GM23248 (cell line): ENCODE results near the gene TRABD. TPM values are rescaled to one million over a fixed set of nuclear protein-coding genes. Genes with fewer than 3 reads are reported as not detected.

ENCODE experiments used
- DNase-seq: peaks from one replicate; pipeline ENCODE4 v3.0.0-alpha.2; 2015
- H2AFZ ChIP-seq: fragments of 200-600 bp; sonication (generic); 2 replicates; pipeline ENCODE4 v1.6.1; 2016; ENCODE audit warnings: antibody characterized with exemption
- H3F3A ChIP-seq: fragments of 200-600 bp; sonication (generic); 2 replicates; pipeline ENCODE4 v1.6.1; 2016; ENCODE audit warnings: mild to moderate bottlenecking, antibody characterized with exemption, mixed run types; ENCODE audit not compliant: insufficient read depth
- H3K27ac ChIP-seq: fragments of 200-600 bp; sonication (generic); 2 replicates; pipeline ENCODE4 v1.5.1; 2016; ENCODE audit warnings: mild to moderate bottlenecking
- H3K27me3 ChIP-seq: fragments of 200-600 bp; sonication (generic); replicated peaks from 2 replicates; pipeline ENCODE4 v1.6.1; 2016; ENCODE audit warnings: mild to moderate bottlenecking; ENCODE audit not compliant: insufficient read depth
- H3K36me3 ChIP-seq: fragments of 200-600 bp; sonication (generic); 2 replicates; pipeline ENCODE4 v1.6.1; 2016; ENCODE audit warnings: low read depth, mild to moderate bottlenecking
- H3K4me1 ChIP-seq: fragments of 200-600 bp; sonication (generic); 2 replicates; pipeline ENCODE4 v1.6.1; 2016; ENCODE audit warnings: mild to moderate bottlenecking; ENCODE audit not compliant: insufficient read depth
- H3K4me2 ChIP-seq: fragments of 200-600 bp; sonication (generic); one replicate; pipeline ENCODE4 v1.6.1; 2016; ENCODE audit warnings: mild to moderate bottlenecking; ENCODE audit not compliant: unreplicated experiment
- H3K4me3 ChIP-seq: fragments of 200-600 bp; sonication (generic); 2 replicates; pipeline ENCODE4 v1.5.1; 2016; ENCODE audit warnings: mild to moderate bottlenecking
- H3K79me2 ChIP-seq: fragments of 200-600 bp; sonication (generic); 2 replicates; pipeline ENCODE4 v1.6.1; 2016; ENCODE audit warnings: mild to moderate bottlenecking; ENCODE audit not compliant: insufficient read depth
- H3K9ac ChIP-seq: fragments of 200-600 bp; sonication (generic); 2 replicates; pipeline ENCODE4 v1.6.1; 2016; ENCODE audit warnings: mild to moderate bottlenecking
- H3K9me2 ChIP-seq: fragments of 200-600 bp; sonication (generic); 2 replicates; pipeline ENCODE4 v1.6.1; 2016; ENCODE audit warnings: mixed run types, mild to moderate bottlenecking, moderate library complexity; ENCODE audit not compliant: insufficient read depth
- H3K9me3 ChIP-seq: fragments of 200-600 bp; sonication (generic); one replicate; pipeline ENCODE4 v1.6.1; 2017; ENCODE audit warnings: low read depth
- H4K20me1 ChIP-seq: fragments of 200-600 bp; sonication (generic); 2 replicates; pipeline ENCODE4 v1.6.0; 2016; ENCODE audit not compliant: insufficient read depth
- EZH2 ChIP-seq: fragments of 200-600 bp; sonication (generic); IDR thresholded peaks from 2 replicates; pipeline ENCODE4 v1.6.1; 2018; ENCODE audit warnings: antibody characterized with exemption, mild to moderate bottlenecking; ENCODE audit not compliant: insufficient read depth, poor library complexity, severe bottlenecking
- EZH2phosphoT487 ChIP-seq: fragments of 200-600 bp; sonication (generic); IDR thresholded peaks from 2 replicates; pipeline ENCODE4 v1.6.1; 2018; ENCODE audit warnings: antibody characterized with exemption, moderate library complexity, mild to moderate bottlenecking, low read depth; ENCODE audit not compliant: insufficient read depth
- WGBS, 2 experiments: methylation state at CpG; one replicate each; pipeline ENCODE4 v1.1.6; 2015 to 2017; ENCODE audit warnings: low lambda C conversion rate in 2 of 2, low coverage in 1 of 2; ENCODE audit errors: missing lambda C conversion rate in 2 of 2; 5-methylcytosine and 5-hydroxymethylcytosine counted together
- in situ Hi-C: fragments of 300-500 bp; cut with MboI; formaldehyde crosslinking; loops from 2 replicates; pipeline ENCODE4 v1.15.0; 2020
- polyA plus RNA-seq: library from polyadenylated mRNA; unstranded; fragments of >200 nt; fragmentation: Nextera tagmentation; extraction: Ambion mirVana; gene quantifications from 2 replicates; pipeline ENCODE4 v1.2.1, GENCODE V29; 2016
- total RNA-seq: library from RNA; depleted of rRNA; stranded (reverse); fragments of >200 nt; shearing (Covaris generic); gene quantifications from 2 replicates; pipeline ENCODE4 v1.2.3, GENCODE V29; 2014

TRABD gene
- total and polyA plus RNA-seq, 2 experiments from 2014 or later = 19.5 to 22.6 TPM

DNA sequence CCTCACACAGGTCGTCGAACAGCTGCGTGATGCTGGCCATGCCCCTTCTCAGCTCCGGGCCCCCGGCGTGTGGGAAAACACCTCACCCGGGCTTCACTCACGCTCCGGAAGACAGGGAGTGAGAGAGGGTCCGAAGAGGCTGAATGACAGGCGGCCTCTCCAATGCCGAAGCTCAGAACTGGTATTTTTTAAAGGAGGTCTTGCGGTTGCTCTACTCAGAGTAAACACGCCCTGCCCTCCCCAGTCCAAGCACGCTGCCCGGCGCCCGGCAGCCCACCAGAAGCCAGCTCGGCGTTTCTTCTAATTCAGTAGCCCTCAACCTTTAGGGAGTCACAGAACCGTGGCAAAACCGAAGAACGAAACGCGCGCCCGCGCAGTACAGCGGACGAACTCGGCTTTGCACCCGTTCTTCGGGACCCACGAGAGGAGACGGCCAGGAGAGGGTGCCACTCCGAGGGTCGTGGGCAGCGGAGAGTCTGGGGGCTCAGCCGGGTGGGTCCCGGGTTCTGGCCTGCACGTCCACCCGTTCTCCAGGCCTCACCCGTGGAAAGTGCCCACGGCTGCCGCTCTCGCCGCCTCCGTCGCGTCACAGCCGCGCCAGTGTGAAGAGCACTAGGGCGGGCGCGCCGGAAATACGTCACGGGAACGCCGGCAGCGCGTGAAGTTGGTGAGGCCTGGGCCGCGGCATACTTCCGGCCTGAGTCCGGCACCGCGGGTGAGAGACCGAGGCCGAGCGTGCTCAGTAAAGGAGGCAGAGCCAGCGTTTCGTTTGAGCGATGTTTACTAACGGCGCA is 58.9 kb downstream of the TRABD start, which contains the start of gene TUBGCP6:
Gene TUBGCP6 (minus strand): TSS at position 604 of the 794 bp plus-strand sequence. CDS start 564 bp downstream, at position 40.
- Histone ChIP-seq H3K27me3 (no peaks in the 10 kb centered on the region), H3K4me1 (peaks cover 12% of the 10 kb centered on the region; the same call in 1 of the 2 replicates), H3K36me3 (no peaks in the 10 kb centered on the region), H3K9ac (peak within 1 kb of the TSS; percentile 92), H3K9me3 (no peaks in the 10 kb centered on the region), H2AFZ (peak within 1 kb of the TSS; percentile 92), H4K20me1 (no peaks in the 10 kb centered on the region), H3K9me2 (no peaks in the 10 kb centered on the region), H3K27ac (peak within 1 kb of the TSS; percentile 76), H3K4me3 (peak within 1 kb of the TSS; percentile 94), H3K4me2 (peak within 1 kb of the TSS; percentile 87), H3K79me2 (peaks cover 82% of the 10 kb centered on the region), H3F3A (no peaks in the 10 kb centered on the region)
- DNase-seq = peak; percentile 98
- in situ Hi-C loops = no loop called here
- 1 to 2% methylated on average over 64 to 71 of the region's 76 CpGs for WGBS, 2 experiments
- no peak for TF ChIP-seq EZH2
- TF ChIP-seq EZH2phosphoT487 = no peak

DNA sequence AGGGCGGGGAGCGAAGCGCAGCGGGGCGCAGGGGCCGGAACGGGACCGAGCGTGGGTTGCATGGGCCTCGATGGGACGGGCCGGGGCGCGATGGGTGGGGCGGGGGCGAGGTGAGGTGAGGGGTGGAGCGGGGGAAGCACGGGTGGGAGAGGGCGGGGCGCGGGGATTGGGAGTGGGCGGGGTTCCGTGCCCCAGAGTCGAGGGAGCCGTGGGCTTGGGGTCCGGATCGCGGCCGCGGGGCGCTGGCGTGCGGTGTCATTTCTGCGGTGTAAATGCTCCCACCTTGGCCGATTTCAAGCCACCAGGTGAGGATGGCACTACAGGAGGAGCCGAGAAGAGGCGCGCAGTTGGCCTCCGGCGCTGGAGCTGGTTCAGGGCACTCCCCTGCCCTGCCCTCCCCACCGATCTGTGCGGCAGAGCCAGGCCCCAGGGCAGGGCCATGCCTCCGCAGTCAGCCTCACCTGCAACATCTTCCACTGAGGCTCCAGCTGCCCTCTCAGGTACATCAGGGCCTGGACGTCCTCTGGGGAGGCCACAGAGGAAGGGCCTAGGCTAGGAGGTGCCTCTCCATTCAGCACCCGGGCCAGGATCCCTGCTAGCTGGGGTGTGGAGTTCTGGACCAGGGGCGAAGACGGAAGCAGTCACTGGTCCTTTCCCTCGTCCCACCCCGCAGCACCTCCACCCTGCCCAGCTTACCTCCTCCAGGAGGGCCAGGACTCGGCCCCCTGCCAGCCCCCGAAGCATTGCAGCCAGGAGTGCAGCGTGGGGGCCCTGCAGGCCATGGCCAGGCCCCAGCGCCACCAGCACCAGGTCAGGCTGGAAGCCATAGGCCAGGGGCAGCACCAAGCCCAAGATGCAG is 59.7 kb downstream of the TRABD start:
- no peaks in the 10 kb centered on the region for H3K9me2 ChIP-seq
- TF ChIP-seq EZH2phosphoT487 = no peak
- no peak for TF ChIP-seq EZH2
- no peaks in the 10 kb centered on the region for H3K9me3 ChIP-seq
- no peaks in the 10 kb centered on the region for H4K20me1 ChIP-seq
- H3K4me1 ChIP-seq = peaks cover 19% of the 10 kb centered on the region
- H3F3A ChIP-seq = no peaks in the 10 kb centered on the region
- in situ Hi-C loops = no loop called here
- H3K27me3 ChIP-seq = no peaks in the 10 kb centered on the region
- H3K4me3 ChIP-seq = peak overlapping the region; percentile 94
- H3K4me2 ChIP-seq = peak overlapping the region; percentile 87
- H3K79me2 ChIP-seq = peaks cover 81% of the 10 kb centered on the region
- H3K36me3 ChIP-seq = no peaks in the 10 kb centered on the region
- H3K27ac ChIP-seq = peak overlapping the region; percentile 76
- H2AFZ ChIP-seq = peak overlapping the region; percentile 92
- WGBS, 2 experiments = 14 to 31% methylated on average over 14 to 39 of the region's 53 CpGs
- peak overlapping the region; percentile 92 for H3K9ac ChIP-seq
- no peak for DNase-seq

DNA sequence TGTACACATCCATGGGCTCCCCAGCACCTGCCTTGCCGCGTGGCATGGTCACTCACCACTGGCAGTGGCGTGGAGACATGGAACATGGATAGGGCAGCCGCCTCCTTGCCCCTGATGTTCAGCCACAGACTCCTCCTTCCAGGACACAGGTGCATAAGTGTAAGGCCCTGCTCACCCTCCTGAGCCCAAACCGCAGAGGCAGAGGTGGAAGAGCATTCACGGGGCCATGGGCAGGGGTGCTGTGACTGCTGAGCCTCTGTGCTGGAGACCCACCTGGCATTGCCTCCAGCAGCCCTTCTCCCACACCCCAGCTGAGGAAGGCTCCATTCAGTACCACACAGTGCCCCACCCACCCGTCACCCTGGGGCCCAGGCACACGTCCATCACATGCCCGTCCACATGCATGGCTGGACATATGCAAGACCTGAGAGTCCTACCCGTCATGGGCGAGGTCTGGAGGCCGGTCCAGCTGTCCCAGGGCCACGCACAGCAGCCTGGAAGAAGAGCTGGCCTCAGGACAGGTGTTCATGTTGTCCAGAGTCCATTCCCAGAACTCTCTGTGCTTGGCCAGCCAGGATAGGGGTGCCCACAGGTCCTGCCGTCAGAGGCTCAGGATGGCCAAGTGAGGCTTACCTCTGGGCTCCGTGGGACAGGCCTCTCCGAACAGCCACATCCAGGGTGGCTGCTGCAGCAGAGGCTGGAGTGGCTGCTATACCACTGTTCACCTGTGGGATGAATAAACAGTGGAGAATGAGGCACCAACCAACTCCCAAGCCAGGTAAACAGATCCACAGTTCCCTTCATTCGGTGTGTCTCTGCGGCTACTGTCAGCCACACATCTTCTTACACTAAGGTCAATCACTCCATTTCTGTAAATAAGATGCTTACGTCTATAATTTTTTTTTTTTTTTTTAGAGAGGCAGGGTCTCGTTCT is 60.8 kb downstream of the TRABD start:
- no peak for DNase-seq
- TF ChIP-seq EZH2 (no peak), EZH2phosphoT487 (no peak)

More for the DNA sequence above, 60.8 kb downstream of the TRABD start:
- H3K9me2 ChIP-seq = no peaks in the 10 kb centered on the region
- H3K4me1 ChIP-seq = peaks cover 15% of the 10 kb centered on the region
- H3K27me3 ChIP-seq = no peaks in the 10 kb centered on the region
- in situ Hi-C loops = no loop called here
- H3K36me3 ChIP-seq = no peaks in the 10 kb centered on the region
- peaks cover 70% of the 10 kb centered on the region for H3K79me2 ChIP-seq
- 82 to 85% methylated on average over 17 to 20 of the region's 20 CpGs for WGBS, 2 experiments
- no peaks in the 10 kb centered on the region for H3F3A ChIP-seq
- H3K27ac ChIP-seq = no peak overlapping the region
- no peak overlapping the region for H3K9ac ChIP-seq
- H4K20me1 ChIP-seq = no peaks in the 10 kb centered on the region
- no peaks in the 10 kb centered on the region for H3K9me3 ChIP-seq
- no peak overlapping the region for H3K4me3 ChIP-seq
- H3K4me2 ChIP-seq = no peak overlapping the region
- no peak overlapping the region for H2AFZ ChIP-seq
